Body of pancreas (tissue), 4 donors: Measurements from ENCODE around the gene CYB561. TPM values are rescaled to one million over a fixed set of nuclear protein-coding genes. Genes with fewer than 3 reads are reported as not detected.

Experiments used
- ATAC-seq: fragments of 150-250 bp; one replicate; pipeline ENCODE4 v1.9.1; 2016
- DNase-seq, 4 donors: peaks; one replicate each; pipeline ENCODE4 v3.0.0-alpha.2; 2019
- H3K27ac ChIP-seq, 4 donors: fragments of 200-600 bp; sonication (generic); 1 replicate in 3 of 4; 2 replicates in 1 of 4; pipeline versions ENCODE4 v1.5.1 to v1.6.1; 2016 to 2019; ENCODE audit warnings: mild to moderate bottlenecking in 1 of 4, mixed read lengths in 1 of 4, moderate library complexity in 1 of 4
- H3K27me3 ChIP-seq, 2 donors: fragments of 200-600 bp; sonication (generic); one replicate each; pipeline ENCODE4 v1.6.0; 2016; ENCODE audit warnings: mild to moderate bottlenecking in 1 of 2
- H3K36me3 ChIP-seq, 2 donors: fragments of 200-600 bp; sonication (generic); replicated peaks in 1 of 2; 2 replicates each; pipeline ENCODE4 v1.5.1; 2016; ENCODE audit warnings: low read depth in 2 of 2; ENCODE audit not compliant: insufficient read depth in 1 of 2
- H3K4me1 ChIP-seq: fragments of 200-600 bp; sonication (generic); one replicate; pipeline ENCODE4 v1.6.0; 2016
- H3K4me3 ChIP-seq, 2 donors: fragments of 200-600 bp; sonication (generic); 1 replicate in 1 of 2; 2 replicates in 1 of 2; pipeline ENCODE4 v1.5.1; 2016 to 2019
- H3K9me3 ChIP-seq, 3 donors: fragments of 200-600 bp; sonication (generic); 1 replicate in 2 of 3; 2 replicates in 1 of 3; pipeline ENCODE4 v1.5.1; 2016
- CTCF ChIP-seq, 7 experiments: fragments of 450-650 bp in 4 of 7; fragments of 200-600 bp in 3 of 7; sonication (generic) in 3 of 7; IDR thresholded peaks; one replicate each; pipeline ENCODE4 v1.5.1; 2016 to 2019; ENCODE audit warnings: antibody characterized with exemption in 7 of 7
- POLR2A ChIP-seq, 3 donors: fragments of 450-650 bp; IDR thresholded peaks; one replicate each; pipeline ENCODE4 v1.6.1; 2016; ENCODE audit warnings: antibody characterized with exemption in 3 of 3, mild to moderate bottlenecking in 2 of 3
- WGBS, 2 donors: methylation state at CpG; one replicate each; pipeline ENCODE4 v1.1.5; 2017; 5-methylcytosine and 5-hydroxymethylcytosine counted together
- intact Hi-C: fragments of 100-400 bp; cut with DNase I; formaldehyde crosslinking; loops from one replicate; pipeline ENCODE4 v1.15.1; 2023
- total RNA-seq, 2 donors: library from RNA; depleted of rRNA; stranded (reverse); fragments of >200 nt; gene quantifications; one replicate each; pipeline ENCODE4 v1.1.0, GENCODE V29; 2016

CYB561 gene
- total RNA-seq, 2 donors from 2014 or later: 61.5 to 137 TPM

GRCh38 chr17:63438092-63439051 is 7.7 kb downstream of the CYB561 start:
- no peaks in the 10 kb centered on the region for H3K27me3 ChIP-seq
- H3K36me3 ChIP-seq: no peaks in the 10 kb centered on the region
- H3K27ac ChIP-seq: peak overlapping the region; percentile 7 to 87 (median 65)
- H3K9me3 ChIP-seq: no peaks in the 10 kb centered on the region
- no peak for TF ChIP-seq CTCF (IDR thresholded peaks at IDR 0.05)
- TF ChIP-seq POLR2A (IDR thresholded peaks at IDR 0.05): no peak
- intact Hi-C loops: loop anchor here (5.0 kb wide), 1 partner anchor 39 kb away; the partner anchor contains the start of gene ACE
- 66 to 76% methylated on average over 25 to 46 of the region's 46 CpGs for WGBS, 2 donors
- H3K4me3 ChIP-seq: no peak overlapping the region
- ATAC-seq (no peak), DNase-seq (peak in 1 of 4 donors; percentile 41)
- peaks cover 82% of the 10 kb centered on the region for H3K4me1 ChIP-seq

GRCh38 chr17:63437287-63438091 is 8.6 kb downstream of the CYB561 start:
- H3K4me3 ChIP-seq: no peak overlapping the region
- peak in 1 of 3 donors; percentile 24 for TF ChIP-seq POLR2A (IDR thresholded peaks at IDR 0.05)
- no peak for TF ChIP-seq CTCF (IDR thresholded peaks at IDR 0.05)
- peak; percentile 47 for ATAC-seq
- 46 to 50% methylated on average over 2 to 30 of the region's 55 CpGs for WGBS, 2 donors
- H3K27ac ChIP-seq: peak overlapping the region; percentile 53 to 87 (median 73)
- no peaks in the 10 kb centered on the region for H3K27me3 ChIP-seq
- intact Hi-C loops: loop anchor here (5.0 kb wide), 1 partner anchor 40 kb away; the partner anchor contains the start of gene ACE
- peaks cover 82% of the 10 kb centered on the region for H3K4me1 ChIP-seq
- DNase-seq: peak; percentile 75 to 85 (median 82)
- H3K36me3 ChIP-seq: no peaks in the 10 kb centered on the region
- no peaks in the 10 kb centered on the region for H3K9me3 ChIP-seq

GRCh38 chr17:63436523-63437110 is 9.5 kb downstream of the CYB561 start:
- DNase-seq (peak; percentile 75 to 88 (median 82)), ATAC-seq (peak; percentile 36)
- intact Hi-C loops: loop anchor here (5.0 kb wide), 1 partner anchor 41 kb away; the partner anchor contains the start of gene ACE
- TF ChIP-seq CTCF (IDR thresholded peaks at IDR 0.05) (peak in 6 of 7 experiments; percentile 13 to 51 (median 36)), POLR2A (IDR thresholded peaks at IDR 0.05) (no peak)
- Histone ChIP-seq H3K36me3 (no peaks in the 10 kb centered on the region), H3K4me3 (peak overlapping the region in 1 of 2 donors; percentile 15), H3K27me3 (no peaks in the 10 kb centered on the region), H3K27ac (peak overlapping the region; percentile 53 to 87 (median 73)), H3K4me1 (peaks cover 85% of the 10 kb centered on the region), H3K9me3 (no peaks in the 10 kb centered on the region)
- 36 to 50% methylated on average over 4 to 17 of the region's 17 CpGs for WGBS, 2 donors

- Histone ChIP-seq H3K27ac (peak overlapping the region; percentile 53 to 87 (median 73)), H3K36me3 (no peaks in the 10 kb centered on the region), H3K27me3 (no peaks in the 10 kb centered on the region), H3K9me3 (no peaks in the 10 kb centered on the region), H3K4me1 (peaks cover 80% of the 10 kb centered on the region), H3K4me3 (peak overlapping the region in 1 of 2 donors; percentile 15)
- TF ChIP-seq POLR2A (IDR thresholded peaks at IDR 0.05) (no peak), CTCF (IDR thresholded peaks at IDR 0.05) (peak; percentile 17 to 59 (median 50))
- intact Hi-C loops: loop anchor here (5.0 kb wide), 1 partner anchor 41 kb away; the partner anchor contains the start of gene ACE
- peak; percentile 72 to 78 (median 75) for DNase-seq
- peak; percentile 45 for ATAC-seq
- 35 to 42% methylated on average over 21 to 29 of the region's 29 CpGs for WGBS, 2 donors
Observed at GRCh38 chr17:63435681-63436522, 10.2 kb downstream of the CYB561 start.
